Kidney (tissue), 14 donors: ENCODE measurements around the gene CENPM. TPM values are rescaled to one million over a fixed set of nuclear protein-coding genes. Genes with fewer than 3 reads are reported as not detected.
A peak's percentile ranks its signal among the peaks of the same experiment; 100 is the strongest.

Experiments
- DNase-seq, 5 donors: peaks; one replicate each; pipeline ENCODE4 v3.0.0-alpha.2; 2013 to 2020
- FAIRE-seq: peaks from 2 replicates; lab custom pipeline; 2012; peaks lifted over from hg19 to GRCh38; lab: Jason Lieb, UNC
- H3K27ac ChIP-seq, 2 donors: one replicate each; pipeline ENCODE4 v1.7.0; 2013; ENCODE audit warnings: low read depth in 2 of 2, low read length in 2 of 2, inconsistent platforms in 1 of 2
- H3K27me3 ChIP-seq: one replicate; pipeline ENCODE4 v1.7.1; 2013; ENCODE audit warnings: low read length, inconsistent platforms; ENCODE audit not compliant: control insufficient read depth, insufficient read depth
- H3K36me3 ChIP-seq, 3 donors: one replicate each; pipeline versions ENCODE4 v1.7.0 to v1.7.1; 2013; ENCODE audit warnings: low read length in 3 of 3, control low read depth in 1 of 3, inconsistent platforms in 1 of 3; ENCODE audit not compliant: insufficient read depth in 3 of 3, control insufficient read depth in 2 of 3
- H3K4me1 ChIP-seq, 3 donors: one replicate each; pipeline versions ENCODE4 v1.7.0 to v1.7.1; 2013; ENCODE audit warnings: low read length in 3 of 3, inconsistent platforms in 1 of 3, low read depth in 1 of 3; ENCODE audit not compliant: control insufficient read depth in 2 of 3, insufficient read depth in 2 of 3
- H3K4me3 ChIP-seq, 3 donors: one replicate each; pipeline versions ENCODE4 v1.7.0 to v1.8.1; 2013; ENCODE audit warnings: low read length in 3 of 3, control low read depth in 1 of 3, inconsistent platforms in 1 of 3
- H3K9ac ChIP-seq, 3 donors: one replicate each; pipeline versions ENCODE4 v1.7.0 to v1.7.1; 2013; ENCODE audit warnings: low read length in 3 of 3, control low read depth in 1 of 3, inconsistent platforms in 1 of 3
- H3K9me3 ChIP-seq, 3 donors: one replicate each; pipeline versions ENCODE4 v1.7.0 to v1.7.1; 2013; ENCODE audit warnings: low read length in 3 of 3, control low read depth in 1 of 3, inconsistent platforms in 1 of 3; ENCODE audit not compliant: control insufficient read depth in 2 of 3, insufficient read depth in 1 of 3
- intact Hi-C: fragments of 100-400 bp; cut with DNase I; formaldehyde crosslinking; loops from one replicate; pipeline ENCODE4 v1.11.1; 2022
- polyA plus RNA-seq: library from polyadenylated mRNA; stranded (reverse); fragments of 350-450 nt; fragmentation: Illumina TruSeq; extraction: RNeasy Lipid Tissue Mini Kit (QIAGEN cat#74804); gene quantifications from one replicate; pipeline ENCODE4 v1.2.3, GENCODE V29; 2014; ENCODE audit warnings: low read depth, low replicate concordance; ENCODE audit not compliant: insufficient read depth
- total RNA-seq: library from RNA; stranded (reverse); fragmentation: NEBNext Ultra II Directional; extraction: Animal tissue kit (Norgen Biotek cat#: 25700); gene quantifications from one replicate; pipeline ENCODE4 v1.2.1, GENCODE V29; 2021
- TF ChIP-seq, protein P1 (sequence below): IDR thresholded peaks from 3 replicates; pipeline ENCODE4 v1.5.1; 2012; ENCODE audit warnings: mild to moderate bottlenecking, moderate library complexity, borderline replicate concordance; ENCODE audit not compliant: insufficient read depth; ENCODE audit errors: extremely low read depth
- donor health status: control.
- donor health status: control.
- donor health status: control.
- donor health status: control.
- donor health status: control.
- donor health status: DM: yes; HTN: yes; CAD: no.
- donor health status: Normal renal cell carcinoma (clear cell type).

The CENPM gene
- total and polyA plus RNA-seq, 2 donors from 2014 or later, result 2.8 TPM

DNA sequence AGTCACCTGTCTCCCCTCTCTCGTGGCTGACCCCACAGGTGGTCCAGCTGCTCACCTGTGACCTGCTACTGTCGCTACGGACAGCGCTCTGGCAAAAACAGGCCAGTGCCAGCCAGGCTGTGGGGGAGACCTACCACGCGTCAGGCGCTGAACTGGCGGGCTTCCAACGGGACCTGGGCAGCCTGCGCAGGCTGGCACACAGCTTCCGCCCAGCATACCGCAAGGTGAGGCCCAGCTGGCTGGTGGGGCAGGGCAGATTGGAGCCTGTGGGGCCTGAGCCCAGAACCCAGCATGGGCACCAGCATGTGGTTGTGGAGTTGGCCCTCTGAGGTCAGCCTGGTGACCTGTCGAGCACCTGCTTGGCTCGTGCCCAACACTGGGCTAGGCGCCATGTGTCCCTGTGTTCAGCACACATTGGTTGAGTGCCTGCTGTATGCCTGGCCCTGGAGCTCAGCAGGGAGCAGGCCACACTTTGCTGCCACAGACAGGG lies 44.0 kb downstream of the CENPM start:
- TF ChIP-seq, protein P1, sequence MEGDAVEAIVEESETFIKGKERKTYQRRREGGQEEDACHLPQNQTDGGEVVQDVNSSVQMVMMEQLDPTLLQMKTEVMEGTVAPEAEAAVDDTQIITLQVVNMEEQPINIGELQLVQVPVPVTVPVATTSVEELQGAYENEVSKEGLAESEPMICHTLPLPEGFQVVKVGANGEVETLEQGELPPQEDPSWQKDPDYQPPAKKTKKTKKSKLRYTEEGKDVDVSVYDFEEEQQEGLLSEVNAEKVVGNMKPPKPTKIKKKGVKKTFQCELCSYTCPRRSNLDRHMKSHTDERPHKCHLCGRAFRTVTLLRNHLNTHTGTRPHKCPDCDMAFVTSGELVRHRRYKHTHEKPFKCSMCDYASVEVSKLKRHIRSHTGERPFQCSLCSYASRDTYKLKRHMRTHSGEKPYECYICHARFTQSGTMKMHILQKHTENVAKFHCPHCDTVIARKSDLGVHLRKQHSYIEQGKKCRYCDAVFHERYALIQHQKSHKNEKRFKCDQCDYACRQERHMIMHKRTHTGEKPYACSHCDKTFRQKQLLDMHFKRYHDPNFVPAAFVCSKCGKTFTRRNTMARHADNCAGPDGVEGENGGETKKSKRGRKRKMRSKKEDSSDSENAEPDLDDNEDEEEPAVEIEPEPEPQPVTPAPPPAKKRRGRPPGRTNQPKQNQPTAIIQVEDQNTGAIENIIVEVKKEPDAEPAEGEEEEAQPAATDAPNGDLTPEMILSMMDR, result no peak
- intact Hi-C loops, result no loop called here
- H3K9me3 ChIP-seq, result no peaks in the 10 kb centered on the region
- peak overlapping the region in 1 of 3 donors; percentile 22 for H3K9ac ChIP-seq
- peaks cover 0 to 10% (median 0%) of the 10 kb centered on the region in 3 donors for H3K4me1 ChIP-seq
- peak overlapping the region; percentile 91 to 93 for H3K27ac ChIP-seq
- FAIRE-seq, result no peak
- H3K27me3 ChIP-seq, result no peaks in the 10 kb centered on the region
- DNase-seq, result peak in 2 of 5 donors; percentile 40 to 93
- H3K36me3 ChIP-seq, result peaks cover 0 to 43% (median 11%) of the 10 kb centered on the region in 3 donors
- H3K4me3 ChIP-seq, result no peak overlapping the region

DNA sequence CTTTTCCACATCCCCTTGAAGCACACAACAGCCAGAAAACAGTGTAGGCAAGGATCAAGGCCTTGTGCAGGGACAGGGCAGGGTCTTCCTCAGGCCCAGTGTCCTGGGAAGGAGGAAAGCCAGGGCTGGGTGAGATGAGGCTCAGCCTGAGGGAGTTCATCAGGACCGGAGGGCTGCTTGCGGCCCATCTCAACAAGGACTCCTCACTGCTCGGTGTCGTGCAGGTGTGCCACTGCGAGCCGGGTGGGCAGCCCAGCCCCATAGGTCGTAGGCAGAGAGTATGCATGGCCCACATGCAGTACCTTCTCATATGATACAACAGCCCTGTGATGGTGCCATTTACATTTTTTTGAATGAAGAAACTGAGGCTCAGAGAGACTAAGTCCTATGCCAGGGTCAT lies 44.9 kb downstream of the CENPM start:
- H3K4me1 ChIP-seq, result peaks cover 0 to 10% (median 0%) of the 10 kb centered on the region in 3 donors
- no peaks in the 10 kb centered on the region for H3K27me3 ChIP-seq
- DNase-seq (peak in 1 of 5 donors; percentile 9), FAIRE-seq (no peak)
- peaks cover 0 to 49% (median 17%) of the 10 kb centered on the region in 3 donors for H3K36me3 ChIP-seq
- peak overlapping the region in 1 of 2 donors; percentile 91 for H3K27ac ChIP-seq
- H3K4me3 ChIP-seq, result no peak overlapping the region
- TF ChIP-seq, protein P1, result no peak
- H3K9me3 ChIP-seq, result no peaks in the 10 kb centered on the region
- intact Hi-C loops, result no loop called here
- peak overlapping the region in 1 of 3 donors; percentile 26 for H3K9ac ChIP-seq

DNA sequence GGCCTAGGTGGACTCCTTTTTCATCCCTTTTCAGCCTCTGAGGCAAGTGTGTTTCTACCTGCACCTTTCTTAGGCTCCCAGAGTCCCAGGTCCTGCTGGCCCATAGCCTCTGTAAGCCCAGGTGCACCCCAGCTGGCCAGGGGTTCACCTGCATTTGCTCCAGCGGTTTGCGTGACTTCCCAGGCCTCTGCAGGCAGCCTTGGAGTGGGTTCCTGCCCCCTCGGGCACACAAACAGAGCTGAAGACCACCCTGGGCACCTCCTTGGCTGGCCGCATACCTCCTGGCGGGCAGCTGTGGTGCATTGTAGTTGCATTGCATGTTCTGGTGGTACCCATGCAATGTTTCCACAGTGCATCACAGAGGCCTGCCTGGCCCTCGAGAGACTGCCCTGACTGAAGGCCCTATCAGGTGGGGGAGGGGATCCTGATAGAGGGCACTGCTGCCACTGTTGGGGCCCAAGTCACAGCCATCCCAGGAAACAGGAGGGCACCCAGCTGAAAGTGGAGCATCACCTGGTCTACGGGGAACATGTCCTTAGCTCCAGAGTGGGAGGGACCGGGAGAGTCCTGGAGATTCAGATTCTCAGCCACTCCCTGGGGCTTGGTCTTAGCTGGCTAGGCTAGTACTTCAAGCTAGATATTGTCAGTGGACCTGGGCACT lies 46.2 kb downstream of the CENPM start:
- Histone ChIP-seq H3K36me3 (peaks cover 0 to 48% (median 20%) of the 10 kb centered on the region in 3 donors), H3K27ac (no peak overlapping the region)
- FAIRE-seq, result no peak

More for the DNA sequence above, 46.2 kb downstream of the CENPM start:
- intact Hi-C loops, result no loop called here
- TF ChIP-seq, protein P1, result no peak
- Histone ChIP-seq H3K4me1 (peaks cover 0 to 10% (median 0%) of the 10 kb centered on the region in 3 donors), H3K4me3 (no peak overlapping the region), H3K9me3 (no peaks in the 10 kb centered on the region), H3K9ac (no peak overlapping the region), H3K27me3 (no peaks in the 10 kb centered on the region)
- DNase-seq, result peak in 2 of 5 donors; percentile 18 to 67
